LNCaP clone FGC (cell line): Measurements from ENCODE around the gene CACNG4.

Experiments
- DNase-seq: peaks from one replicate; pipeline ENCODE4 v3.0.0-alpha.2; 2011; ENCODE audit warnings: low read depth
- H3K4me3 ChIP-seq: 2 replicates; pipeline ENCODE4 v1.5.1; 2011; ENCODE audit warnings: mild to moderate bottlenecking, low read depth, low read length, control low read depth
- TF ChIP-seq, protein P1 (sequence below): IDR thresholded peaks from 2 replicates; pipeline ENCODE4 v1.5.1; 2012; ENCODE audit warnings: mild to moderate bottlenecking; ENCODE audit not compliant: control insufficient read depth, insufficient read depth; ENCODE audit errors: extremely low read depth

The CACNG4 gene

DNA sequence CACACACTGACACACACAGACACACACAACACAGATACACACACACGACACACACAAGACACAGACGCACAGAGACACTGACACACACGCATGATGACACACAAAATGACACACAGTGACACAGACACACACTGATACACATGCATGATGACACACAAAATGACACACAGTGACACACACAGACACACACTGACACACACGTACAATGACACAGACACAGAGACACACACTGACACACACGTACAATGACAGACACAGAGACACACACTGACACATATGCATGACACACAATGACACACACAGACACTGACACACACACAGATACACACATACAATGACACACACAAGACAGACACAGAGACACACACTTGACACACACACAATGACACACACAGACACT is 90.1 kb downstream of the CACNG4 start:
- H3K4me3 ChIP-seq: no peak overlapping the region
- TF ChIP-seq, protein P1, sequence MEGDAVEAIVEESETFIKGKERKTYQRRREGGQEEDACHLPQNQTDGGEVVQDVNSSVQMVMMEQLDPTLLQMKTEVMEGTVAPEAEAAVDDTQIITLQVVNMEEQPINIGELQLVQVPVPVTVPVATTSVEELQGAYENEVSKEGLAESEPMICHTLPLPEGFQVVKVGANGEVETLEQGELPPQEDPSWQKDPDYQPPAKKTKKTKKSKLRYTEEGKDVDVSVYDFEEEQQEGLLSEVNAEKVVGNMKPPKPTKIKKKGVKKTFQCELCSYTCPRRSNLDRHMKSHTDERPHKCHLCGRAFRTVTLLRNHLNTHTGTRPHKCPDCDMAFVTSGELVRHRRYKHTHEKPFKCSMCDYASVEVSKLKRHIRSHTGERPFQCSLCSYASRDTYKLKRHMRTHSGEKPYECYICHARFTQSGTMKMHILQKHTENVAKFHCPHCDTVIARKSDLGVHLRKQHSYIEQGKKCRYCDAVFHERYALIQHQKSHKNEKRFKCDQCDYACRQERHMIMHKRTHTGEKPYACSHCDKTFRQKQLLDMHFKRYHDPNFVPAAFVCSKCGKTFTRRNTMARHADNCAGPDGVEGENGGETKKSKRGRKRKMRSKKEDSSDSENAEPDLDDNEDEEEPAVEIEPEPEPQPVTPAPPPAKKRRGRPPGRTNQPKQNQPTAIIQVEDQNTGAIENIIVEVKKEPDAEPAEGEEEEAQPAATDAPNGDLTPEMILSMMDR: no peak
- DNase-seq: no peak

DNA sequence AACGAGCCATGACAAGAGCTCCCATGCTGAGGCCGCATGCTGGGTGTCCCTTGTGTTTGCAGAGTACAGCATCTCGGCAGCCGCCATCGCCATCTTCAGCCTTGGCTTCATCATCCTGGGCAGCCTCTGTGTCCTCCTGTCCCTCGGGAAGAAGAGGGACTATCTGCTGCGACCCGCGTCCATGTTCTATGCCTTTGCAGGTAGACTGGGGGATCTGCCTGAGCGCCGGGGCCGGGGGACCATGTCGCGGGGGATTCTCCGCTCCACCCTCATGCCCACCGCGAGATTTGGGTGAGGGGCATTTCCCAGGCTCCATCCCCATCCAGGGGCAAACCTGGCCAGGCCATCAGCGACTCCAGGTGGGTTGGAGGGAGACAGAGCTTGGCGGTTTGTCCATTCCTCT is 90.5 kb downstream of the CACNG4 start:
- TF ChIP-seq, protein P1: no peak
- DNase-seq: no peak
- H3K4me3 ChIP-seq: no peak overlapping the region

DNA sequence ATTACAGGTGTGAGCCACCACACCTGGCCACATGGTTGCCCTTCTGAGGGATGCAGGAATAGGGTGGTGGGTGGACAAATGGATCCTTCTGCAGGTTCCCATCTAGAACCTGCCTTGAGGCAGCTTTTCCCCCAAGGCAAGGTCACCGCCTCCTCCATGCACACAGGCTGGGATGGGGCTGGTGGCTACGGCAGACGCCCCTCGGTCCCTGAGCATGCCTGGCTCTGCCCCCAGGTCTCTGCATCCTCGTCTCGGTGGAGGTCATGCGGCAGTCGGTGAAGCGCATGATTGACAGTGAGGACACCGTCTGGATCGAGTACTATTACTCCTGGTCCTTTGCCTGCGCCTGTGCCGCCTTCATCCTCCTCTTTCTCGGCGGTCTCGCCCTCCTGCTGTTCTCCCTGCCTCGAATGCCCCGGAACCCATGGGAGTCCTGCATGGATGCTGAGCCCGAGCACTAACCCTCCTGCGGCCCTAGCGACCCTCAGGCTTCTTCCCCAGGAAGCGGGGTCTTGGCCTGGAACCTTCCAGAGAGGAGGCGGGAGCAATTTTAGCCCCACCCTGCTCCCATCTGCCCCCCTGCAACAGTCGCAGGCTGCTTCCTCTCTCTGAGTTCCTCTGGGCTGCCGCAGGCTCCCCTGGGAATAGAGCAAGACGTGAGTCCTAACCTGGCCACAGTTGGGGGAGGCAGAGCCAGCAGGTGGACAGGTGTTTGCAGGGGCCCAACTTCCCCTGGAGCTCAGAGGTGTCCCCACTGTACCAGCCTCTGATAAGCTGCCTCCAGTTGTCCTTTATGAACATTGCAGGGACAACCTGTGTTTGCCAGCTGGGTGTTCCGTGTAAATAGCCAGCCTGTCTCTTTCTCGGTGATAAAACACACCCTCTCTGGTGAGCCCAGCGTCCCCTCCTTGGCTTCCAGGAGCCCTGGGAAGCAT is 91.6 kb downstream of the CACNG4 start:
- TF ChIP-seq, protein P1: no peak
- no peak overlapping the region for H3K4me3 ChIP-seq
- DNase-seq: no peak

DNA sequence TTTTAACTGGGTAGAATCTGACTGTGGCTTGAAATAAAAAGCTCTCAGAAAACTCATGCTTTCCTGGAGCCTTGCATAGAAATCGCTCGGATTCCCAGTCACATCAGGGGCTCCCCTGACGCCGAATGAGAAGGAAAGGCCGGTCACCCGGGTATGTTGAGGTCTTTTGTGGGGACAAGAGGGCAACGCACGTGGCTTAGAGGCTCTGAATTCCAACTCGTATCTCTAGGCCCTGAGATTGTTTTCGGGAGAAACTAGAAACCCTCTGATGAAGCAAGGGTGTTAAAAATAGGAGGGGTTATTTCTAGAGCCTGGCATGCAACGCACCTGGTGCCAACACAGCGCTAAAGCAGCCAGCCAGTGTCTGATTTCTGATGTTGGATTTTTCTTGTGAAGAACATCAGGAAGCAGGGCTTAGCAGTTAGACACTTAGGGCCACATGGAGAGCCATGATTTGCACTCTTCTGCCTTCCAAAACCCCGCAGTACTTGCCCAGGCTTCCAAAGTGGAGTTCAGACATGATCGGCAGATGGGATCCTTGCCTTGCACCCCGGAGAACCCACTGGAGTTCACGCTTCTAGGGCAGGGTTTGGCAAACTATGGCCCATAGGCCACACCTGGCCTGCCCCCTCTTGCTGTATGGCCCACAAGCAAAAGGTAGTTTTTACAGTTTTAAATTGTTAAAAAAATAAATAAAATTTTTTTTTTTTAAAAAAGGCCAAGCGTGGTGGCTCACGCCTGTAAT is 92.4 kb downstream of the CACNG4 start:
- DNase-seq: no peak
- TF ChIP-seq, protein P1: no peak
- H3K4me3 ChIP-seq: no peak overlapping the region

DNA sequence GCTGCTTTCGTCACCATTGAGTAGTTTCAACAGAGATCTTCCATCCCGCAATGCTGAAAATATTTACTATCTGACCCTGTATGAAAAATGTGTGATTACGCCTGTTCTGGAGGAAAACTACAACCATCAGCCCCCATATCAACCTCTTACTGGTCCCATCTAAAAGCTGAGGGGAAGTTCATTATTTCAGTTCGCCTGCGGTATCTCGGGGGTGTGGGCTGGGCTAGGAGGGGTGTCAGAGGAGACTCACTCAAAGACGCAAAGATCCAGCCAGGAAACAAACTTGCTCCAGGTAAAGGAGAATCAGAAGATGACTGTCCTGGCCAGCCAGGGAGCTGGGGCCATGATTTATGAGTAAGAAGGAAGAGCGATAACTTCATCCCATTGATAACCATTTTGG is 93.5 kb downstream of the CACNG4 start:
- no peak overlapping the region for H3K4me3 ChIP-seq
- DNase-seq: no peak
- TF ChIP-seq, protein P1: no peak

DNA sequence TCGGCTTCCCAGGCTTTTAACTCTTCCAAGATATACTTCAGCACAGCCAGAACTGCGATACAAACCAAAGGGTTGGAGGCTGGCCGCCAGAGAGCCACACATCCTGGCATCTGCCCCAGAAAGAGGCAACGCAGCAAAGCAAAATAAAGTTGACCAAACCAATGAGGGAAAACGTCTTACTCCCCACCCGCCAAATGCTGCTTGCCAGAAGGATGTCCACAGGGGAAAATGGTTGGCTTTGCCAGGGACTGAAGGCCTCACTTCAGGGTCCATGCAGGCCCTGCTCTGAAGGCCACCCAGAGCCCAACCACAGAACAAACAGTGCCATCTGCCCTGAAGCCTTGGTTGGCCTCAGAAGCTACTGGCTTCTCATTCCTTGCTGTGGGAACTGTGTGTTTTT is 94.9 kb downstream of the CACNG4 start:
- H3K4me3 ChIP-seq: no peak overlapping the region
- TF ChIP-seq, protein P1: no peak
- DNase-seq: no peak
